GM12878 (cell line): ENCODE data around the gene LTBP3. TPM values are rescaled to one million over a fixed set of nuclear protein-coding genes. Genes with fewer than 3 reads are reported as not detected.

Experiments used
- ATF3 ChIP-seq: IDR thresholded peaks from 2 replicates; pipeline ENCODE4 v1.6.1; 2011; ENCODE audit warnings: low read depth, mild to moderate bottlenecking, low read length, moderate library complexity, borderline replicate concordance; ENCODE audit errors: extremely low read depth
- ATF7 ChIP-seq: fragments of 450-650 bp; IDR thresholded peaks from 2 replicates; pipeline ENCODE4 v1.6.1; 2016; ENCODE audit warnings: low read depth, mild to moderate bottlenecking
- CBX3 ChIP-seq: fragments of 200-600 bp; sonication (generic); IDR thresholded peaks from 2 replicates; pipeline ENCODE4 v1.6.1; 2016; ENCODE audit warnings: low read depth, borderline replicate concordance
- CBX5 ChIP-seq: sonication (generic); IDR thresholded peaks from 2 replicates; pipeline ENCODE4 v1.6.1; 2016; ENCODE audit warnings: low read depth, moderate library complexity, mild to moderate bottlenecking, inconsistent platforms
- CHD1 ChIP-seq: IDR thresholded peaks from 2 replicates; pipeline ENCODE4 v1.6.1; 2012; ENCODE audit warnings: low read depth, low read length, improper control_type of control experiment
- ELK1 ChIP-seq: IDR thresholded peaks from 2 replicates; pipeline ENCODE4 v1.6.1; 2012; ENCODE audit warnings: low read depth, low read length, improper control_type of control experiment
- FOXK2 ChIP-seq: fragments of 450-650 bp; IDR thresholded peaks from 2 replicates; pipeline ENCODE4 v1.6.1; 2017; ENCODE audit warnings: mild to moderate bottlenecking, moderate library complexity
- MAX ChIP-seq: IDR thresholded peaks from 2 replicates; pipeline ENCODE4 v1.6.1; 2012; ENCODE audit warnings: low read depth, low read length, improper control_type of control experiment
- MYC ChIP-seq: IDR thresholded peaks from 2 replicates; pipeline ENCODE4 v1.6.1; 2011; ENCODE audit warnings: mild to moderate bottlenecking, low read length, moderate library complexity, inconsistent platforms; ENCODE audit not compliant: insufficient read depth, insufficient replicate concordance, insufficient read length, severe bottlenecking
- NR2F1 ChIP-seq: fragments of 450-650 bp; conservative IDR thresholded peaks from 2 replicates; pipeline ENCODE4 v1.6.1; 2017; ENCODE audit warnings: mild to moderate bottlenecking
- PAX5 ChIP-seq: IDR thresholded peaks from 2 replicates; pipeline ENCODE4 v1.6.1; 2011; ENCODE audit warnings: low read depth, low read length, borderline replicate concordance
- POLR2AphosphoS2 ChIP-seq: IDR thresholded peaks from 2 replicates; pipeline ENCODE4 v1.6.1; 2011; ENCODE audit warnings: low read depth, mild to moderate bottlenecking, low read length, improper control_type of control experiment, moderate library complexity
- REST ChIP-seq: IDR thresholded peaks from 2 replicates; pipeline ENCODE4 v1.6.1; 2012; ENCODE audit warnings: mild to moderate bottlenecking, low read depth, low read length
- SP1 ChIP-seq: IDR thresholded peaks from one replicate; pipeline ENCODE4 v1.6.1; 2011; ENCODE audit warnings: low read depth, low read length
- SREBF1 ChIP-seq: IDR thresholded peaks from 2 replicates; pipeline ENCODE4 v1.6.1; 2012; ENCODE audit warnings: mild to moderate bottlenecking, low read length
- TCF3 ChIP-seq: IDR thresholded peaks from 2 replicates; pipeline ENCODE4 v1.6.1; 2012; ENCODE audit warnings: low read depth, mild to moderate bottlenecking, low read length, borderline replicate concordance; ENCODE audit not compliant: insufficient read depth
- TCF7 ChIP-seq: IDR thresholded peaks from 2 replicates; pipeline ENCODE4 v1.6.1; 2014; ENCODE audit warnings: antibody characterized with exemption, borderline replicate concordance
- ZBTB11 ChIP-seq: fragments of 450-650 bp; formaldehyde crosslinking; IDR thresholded peaks from 2 replicates; pipeline ENCODE4 v1.5.0; 2022; ENCODE audit warnings: mild to moderate bottlenecking, missing genetic modification characterization
- ZBTB40 ChIP-seq: fragments of 450-650 bp; IDR thresholded peaks from 2 replicates; pipeline ENCODE4 v1.6.1; 2016; ENCODE audit warnings: mild to moderate bottlenecking, moderate library complexity, borderline replicate concordance
- polyA plus RNA-seq, 11 experiments: library from polyadenylated mRNA; depleted of rRNA in 4 of 11; unstranded in 6 of 11; stranded (reverse) in 5 of 11; fragments of >200 nt; fragmentation: Nextera tagmentation in 4 of 11; fragmentation: Illumina TruSeq in 1 of 11; extraction: Ambion mirVana in 4 of 11; extraction: Trizol in 1 of 11; gene quantifications; 1 replicate in 1 of 11; 2 replicates in 10 of 11; pipeline versions ENCODE4 v1.2.1 to v1.2.3, GENCODE V29; 2011 to 2016; ENCODE audit warnings: inconsistent platforms in 2 of 11, missing spikeins in 2 of 11, low read depth in 1 of 11
- total RNA-seq, 4 experiments: library from RNA; depleted of rRNA in 3 of 4; stranded (reverse); fragments of >200 nt in 3 of 4; fragmentation: Illumina TruSeq in 1 of 4; extraction: Trizol in 1 of 4; gene quantifications; 2 replicates each; pipeline versions ENCODE4 v1.2.1 to v1.2.3, GENCODE V29; 2013 to 2021

Gene LTBP3
- total and polyA plus RNA-seq, 10 of the 15 experiments (the other 5 are each of a cell fraction or from before 2014, with no cell fraction given), result 2.2 to 12.2 (median 6.2) TPM; not detected in 2

- TF ChIP-seq ZBTB11 (CRISPR knock-in tag) (no peak), SP1 (no peak), FOXK2 (no peak), ZBTB40 (no peak), CBX5 (no peak), ELK1 (no peak), CHD1 (peak; percentile 86; the same call in 1 of the 2 replicates), NR2F1 (no peak), REST (no peak), TCF7 (no peak), POLR2AphosphoS2 (peak; percentile 25; the same call in 1 of the 2 replicates), ATF7 (no peak), CBX3 (no peak), TCF3 (no peak), ATF3 (no peak), PAX5 (no peak), MAX (no peak), SREBF1 (no peak), MYC (no peak)
Observed at GRCh38 chr11:65501186-65501471, 57.0 kb downstream of the LTBP3 start (continued).
